ENCODE measurements around the gene CDK14.

- TF ChIP-seq, protein P1, sequence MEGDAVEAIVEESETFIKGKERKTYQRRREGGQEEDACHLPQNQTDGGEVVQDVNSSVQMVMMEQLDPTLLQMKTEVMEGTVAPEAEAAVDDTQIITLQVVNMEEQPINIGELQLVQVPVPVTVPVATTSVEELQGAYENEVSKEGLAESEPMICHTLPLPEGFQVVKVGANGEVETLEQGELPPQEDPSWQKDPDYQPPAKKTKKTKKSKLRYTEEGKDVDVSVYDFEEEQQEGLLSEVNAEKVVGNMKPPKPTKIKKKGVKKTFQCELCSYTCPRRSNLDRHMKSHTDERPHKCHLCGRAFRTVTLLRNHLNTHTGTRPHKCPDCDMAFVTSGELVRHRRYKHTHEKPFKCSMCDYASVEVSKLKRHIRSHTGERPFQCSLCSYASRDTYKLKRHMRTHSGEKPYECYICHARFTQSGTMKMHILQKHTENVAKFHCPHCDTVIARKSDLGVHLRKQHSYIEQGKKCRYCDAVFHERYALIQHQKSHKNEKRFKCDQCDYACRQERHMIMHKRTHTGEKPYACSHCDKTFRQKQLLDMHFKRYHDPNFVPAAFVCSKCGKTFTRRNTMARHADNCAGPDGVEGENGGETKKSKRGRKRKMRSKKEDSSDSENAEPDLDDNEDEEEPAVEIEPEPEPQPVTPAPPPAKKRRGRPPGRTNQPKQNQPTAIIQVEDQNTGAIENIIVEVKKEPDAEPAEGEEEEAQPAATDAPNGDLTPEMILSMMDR (IDR thresholded peaks at IDR 0.05; ENCODE audit: low read depth, low read length, missing input control): no peak
- TF ChIP-seq RXRA (IDR thresholded peaks at IDR 0.05) (no peak), REST (IDR thresholded peaks at IDR 0.05) (no peak), MAX (IDR thresholded peaks at IDR 0.05) (no peak), NR2F2 (IDR thresholded peaks at IDR 0.05) (no peak), TAF1 (conservative IDR thresholded peaks at IDR 0.05) (no peak), JUND (IDR thresholded peaks at IDR 0.05) (no peak), EGR1 (IDR thresholded peaks at IDR 0.05; ENCODE audit: low read depth in 2 of 2) (no peak), YY1 (IDR thresholded peaks at IDR 0.05) (no peak), ZBTB33 (IDR thresholded peaks at IDR 0.05) (no peak), HNF4G (IDR thresholded peaks at IDR 0.05) (no peak), GABPA (IDR thresholded peaks at IDR 0.05 in 1 of 2, conservative IDR thresholded peaks at IDR 0.05 in 1 of 2) (no peak)
- TF ChIP-seq, protein P2, sequence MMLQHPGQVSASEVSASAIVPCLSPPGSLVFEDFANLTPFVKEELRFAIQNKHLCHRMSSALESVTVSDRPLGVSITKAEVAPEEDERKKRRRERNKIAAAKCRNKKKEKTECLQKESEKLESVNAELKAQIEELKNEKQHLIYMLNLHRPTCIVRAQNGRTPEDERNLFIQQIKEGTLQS (IDR thresholded peaks at IDR 0.05): no peak
Measured at GRCh38 chr7:91168871-91169829, 573.0 kb downstream of the CDK14 start.
